GM12878 (cell line): ENCODE measurements around the gene SAMD7. TPM values are rescaled to one million over a fixed set of nuclear protein-coding genes. Genes with fewer than 3 reads are reported as not detected.
A peak's percentile ranks its signal among the peaks of the same experiment; 100 is the strongest.

Experiments used
- BHLHE40 ChIP-seq, 2 experiments: fragments of 450-650 bp in 1 of 2; IDR thresholded peaks; 2 replicates each; pipeline ENCODE4 v1.6.1; 2011 to 2017; ENCODE audit warnings: low read depth in 2 of 2, borderline replicate concordance in 1 of 2, improper control_type of control experiment in 1 of 2, low read length in 1 of 2, mild to moderate bottlenecking in 1 of 2
- CREB1 ChIP-seq: IDR thresholded peaks from 2 replicates; pipeline ENCODE4 v1.6.1; 2012; ENCODE audit warnings: low read depth, mild to moderate bottlenecking, inconsistent platforms
- CTCF ChIP-seq, 3 experiments: IDR thresholded peaks in 2 of 3; conservative IDR thresholded peaks in 1 of 3; 2 replicates each; pipeline ENCODE4 v1.5.1; 2011; ENCODE audit warnings: low read depth in 3 of 3, low read length in 3 of 3, mild to moderate bottlenecking in 3 of 3, control low read depth in 2 of 3, moderate library complexity in 2 of 3, inconsistent platforms in 1 of 3, mixed read lengths in 1 of 3; ENCODE audit not compliant: control insufficient read depth in 2 of 3, insufficient read depth in 1 of 3; ENCODE audit errors: extremely low read depth in 1 of 3
- CUX1 ChIP-seq: IDR thresholded peaks from 2 replicates; pipeline ENCODE4 v1.6.1; 2012; ENCODE audit warnings: improper control_type of control experiment, low read depth, low read length; ENCODE audit not compliant: insufficient replicate concordance
- ESRRA ChIP-seq: IDR thresholded peaks from 2 replicates; pipeline ENCODE4 v1.6.1; 2012; ENCODE audit warnings: mild to moderate bottlenecking, low read length, improper control_type of control experiment
- HDAC6 ChIP-seq: fragments of 200-600 bp; sonication (generic); IDR thresholded peaks from one replicate; pipeline ENCODE4 v1.8.0; 2017; ENCODE audit warnings: antibody characterized with exemption; ENCODE audit not compliant: unreplicated experiment
- KDM1A ChIP-seq: fragments of 200-600 bp; sonication (generic); IDR thresholded peaks from 2 replicates; pipeline ENCODE4 v1.6.1; 2016; ENCODE audit warnings: borderline replicate concordance
- MEF2B ChIP-seq: fragments of 450-650 bp; IDR thresholded peaks from 2 replicates; pipeline ENCODE4 v1.6.1; 2018; ENCODE audit warnings: mild to moderate bottlenecking, moderate library complexity; ENCODE audit not compliant: partially characterized antibody, poor library complexity, severe bottlenecking
- MTA2 ChIP-seq: fragments of 450-650 bp; IDR thresholded peaks from 2 replicates; pipeline ENCODE4 v1.6.1; 2016; ENCODE audit warnings: low read depth, mild to moderate bottlenecking, moderate library complexity
- MXI1 ChIP-seq: fragments of 150-350 bp; IDR thresholded peaks from 2 replicates; pipeline ENCODE4 v1.6.1; 2011; ENCODE audit warnings: low read depth, mild to moderate bottlenecking, inconsistent platforms, low read length, improper control_type of control experiment
- PAX8 ChIP-seq: fragments of 450-650 bp; IDR thresholded peaks from 2 replicates; pipeline ENCODE4 v1.6.1; 2017; ENCODE audit warnings: mild to moderate bottlenecking, moderate library complexity
- RB1 ChIP-seq: fragments of 450-650 bp; formaldehyde crosslinking; IDR thresholded peaks from 2 replicates; pipeline ENCODE4 v1.6.1; 2017; ENCODE audit warnings: mild to moderate bottlenecking, borderline replicate concordance
- RFX5 ChIP-seq: IDR thresholded peaks from 2 replicates; pipeline ENCODE4 v1.6.1; 2011; ENCODE audit warnings: low read depth, low read length, improper control_type of control experiment
- SIX5 ChIP-seq: IDR thresholded peaks from 2 replicates; pipeline ENCODE4 v1.6.1; 2011; ENCODE audit warnings: mild to moderate bottlenecking, low read depth, low read length, moderate library complexity; ENCODE audit not compliant: severe bottlenecking
- SKIL ChIP-seq: fragments of 450-650 bp; IDR thresholded peaks from 2 replicates; pipeline ENCODE4 v1.6.1; 2017; ENCODE audit warnings: mild to moderate bottlenecking, low read depth, inconsistent platforms; ENCODE audit not compliant: poor library complexity, severe bottlenecking
- SP1 ChIP-seq: IDR thresholded peaks from one replicate; pipeline ENCODE4 v1.6.1; 2011; ENCODE audit warnings: low read depth, low read length
- polyA plus RNA-seq, 11 experiments: library from polyadenylated mRNA; depleted of rRNA in 4 of 11; unstranded in 6 of 11; stranded (reverse) in 5 of 11; fragments of >200 nt; fragmentation: Nextera tagmentation in 4 of 11; fragmentation: Illumina TruSeq in 1 of 11; extraction: Ambion mirVana in 4 of 11; extraction: Trizol in 1 of 11; gene quantifications; 1 replicate in 1 of 11; 2 replicates in 10 of 11; pipeline versions ENCODE4 v1.2.1 to v1.2.3, GENCODE V29; 2011 to 2016; ENCODE audit warnings: inconsistent platforms in 2 of 11, missing spikeins in 2 of 11, low read depth in 1 of 11
- total RNA-seq, 4 experiments: library from RNA; depleted of rRNA in 3 of 4; stranded (reverse); fragments of >200 nt in 3 of 4; fragmentation: Illumina TruSeq in 1 of 4; extraction: Trizol in 1 of 4; gene quantifications; 2 replicates each; pipeline versions ENCODE4 v1.2.1 to v1.2.3, GENCODE V29; 2013 to 2021
- TF ChIP-seq, protein P1 (sequence below): fragments of 450-650 bp; IDR thresholded peaks from 2 replicates; pipeline ENCODE4 v1.6.1; 2017; ENCODE audit warnings: low read depth, mild to moderate bottlenecking, moderate library complexity

SAMD7 gene
- total and polyA plus RNA-seq, 10 of the 15 experiments (the other 5 are each of a cell fraction or from before 2014, with no cell fraction given): 0.03 to 0.11 (median 0.07) TPM; not detected in 3

DNA sequence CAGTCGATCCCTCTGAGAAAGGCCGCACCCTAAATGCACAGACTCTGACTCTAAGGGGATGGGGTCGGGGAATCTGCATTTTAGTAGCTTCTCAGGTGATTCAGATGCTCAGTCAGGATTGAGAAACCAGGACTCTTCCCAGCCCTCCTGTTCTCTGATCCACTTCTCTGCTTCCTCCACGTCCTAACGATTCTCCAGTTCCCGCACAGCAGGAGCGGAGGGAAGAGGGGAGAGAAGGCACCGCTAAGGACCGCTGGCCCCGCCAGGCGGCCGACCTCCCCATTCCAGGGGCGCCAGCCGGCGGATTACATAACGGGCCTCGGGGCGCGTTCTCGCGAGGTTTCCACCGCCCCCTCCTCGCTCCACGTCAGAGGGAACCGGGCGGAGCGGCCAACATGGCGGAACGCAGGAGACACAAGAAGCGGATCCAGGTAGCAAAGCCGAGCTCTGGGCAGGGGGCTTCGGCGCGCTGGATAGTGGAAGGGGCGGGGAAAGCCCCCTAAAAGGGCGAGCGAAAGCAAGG, 55.1 kb downstream of the SAMD7 start, which contains the start of gene SEC62 (continued):
- TF ChIP-seq ESRRA (0 out of 2 replicates have a peak, but pooled peaks have one; percentile 26), PAX8 (no peak), HDAC6 (peak; percentile 47), SKIL (peak; percentile 26), CREB1 (peak; percentile 94), MEF2B (no peak), SIX5 (peak; percentile 30), SP1 (no peak), MTA2 (no peak), RFX5 (peak; percentile 51; the same call in 1 of the 2 replicates), KDM1A (no peak), RB1 (no peak; the same call in 1 of the 2 replicates), CTCF (IDR thresholded peaks at IDR 0.05 in 2 of 3, conservative IDR thresholded peaks at IDR 0.05 in 1 of 3; ENCODE audit: control insufficient read depth in 2 of 3, extremely low read depth in 1 of 3, insufficient read depth in 1 of 3, low read depth in 3 of 3, low read length in 3 of 3) (peak; percentile 57 to 75 (median 64)), MXI1 (peak; percentile 8; the same call in 1 of the 2 replicates), CUX1 (no peak), BHLHE40 (IDR thresholded peaks at IDR 0.05; ENCODE audit: borderline replicate concordance in 1 of 2, low read depth in 2 of 2, low read length in 1 of 2) (peak; percentile 34 to 37; a peak in 1 of 4 replicates)
- TF ChIP-seq, protein P1, sequence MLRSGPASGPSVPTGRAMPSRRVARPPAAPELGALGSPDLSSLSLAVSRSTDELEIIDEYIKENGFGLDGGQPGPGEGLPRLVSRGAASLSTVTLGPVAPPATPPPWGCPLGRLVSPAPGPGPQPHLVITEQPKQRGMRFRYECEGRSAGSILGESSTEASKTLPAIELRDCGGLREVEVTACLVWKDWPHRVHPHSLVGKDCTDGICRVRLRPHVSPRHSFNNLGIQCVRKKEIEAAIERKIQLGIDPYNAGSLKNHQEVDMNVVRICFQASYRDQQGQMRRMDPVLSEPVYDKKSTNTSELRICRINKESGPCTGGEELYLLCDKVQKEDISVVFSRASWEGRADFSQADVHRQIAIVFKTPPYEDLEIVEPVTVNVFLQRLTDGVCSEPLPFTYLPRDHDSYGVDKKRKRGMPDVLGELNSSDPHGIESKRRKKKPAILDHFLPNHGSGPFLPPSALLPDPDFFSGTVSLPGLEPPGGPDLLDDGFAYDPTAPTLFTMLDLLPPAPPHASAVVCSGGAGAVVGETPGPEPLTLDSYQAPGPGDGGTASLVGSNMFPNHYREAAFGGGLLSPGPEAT: peak; percentile 74
